Endodermal cell (in vitro differentiated cells): ENCODE results near the gene BHLHA9. TPM values are rescaled to one million over a fixed set of nuclear protein-coding genes. Genes with fewer than 3 reads are reported as not detected.

Source experiments
- DNase-seq: peaks from one replicate; pipeline ENCODE4 v3.0.0-alpha.2; 2017
- H3K27ac ChIP-seq: 2 replicates; pipeline ENCODE4 v1.5.1; 2013; ENCODE audit warnings: mild to moderate bottlenecking, low read depth, low read length, moderate library complexity
- H3K27me3 ChIP-seq: 2 replicates; pipeline ENCODE4 v1.6.1; 2013; ENCODE audit warnings: mild to moderate bottlenecking, low read length, moderate library complexity; ENCODE audit not compliant: insufficient read depth, control insufficient read depth, poor library complexity, severe bottlenecking
- H3K36me3 ChIP-seq: 2 replicates; pipeline ENCODE4 v1.7.0; 2013; ENCODE audit warnings: mild to moderate bottlenecking, low read length, moderate library complexity; ENCODE audit not compliant: control insufficient read depth, insufficient read depth
- H3K4me1 ChIP-seq: one replicate; pipeline ENCODE4 v1.7.0; 2013; ENCODE audit warnings: low read length; ENCODE audit not compliant: control insufficient read depth, insufficient read depth
- H3K4me3 ChIP-seq: 2 replicates; pipeline ENCODE4 v1.5.1; 2013; ENCODE audit warnings: mild to moderate bottlenecking, low read length, moderate library complexity
- H3K9ac ChIP-seq: 2 replicates; pipeline ENCODE4 v1.6.1; 2013; ENCODE audit warnings: mild to moderate bottlenecking, low read length, moderate library complexity; ENCODE audit not compliant: poor library complexity, severe bottlenecking; ENCODE audit errors: extremely low read depth
- H3K9me3 ChIP-seq: 2 replicates; pipeline ENCODE4 v1.6.1; 2013; ENCODE audit warnings: mild to moderate bottlenecking, low read length, moderate library complexity; ENCODE audit not compliant: control insufficient read depth
- H3K27ac Mint-ChIP-seq: 2 replicates; pipeline ENCODE4 v1.8.0; 2020; ENCODE audit warnings: mixed read lengths
- H3K27me3 Mint-ChIP-seq: 2 replicates; pipeline ENCODE4 v1.8.0; 2021; ENCODE audit warnings: mild to moderate bottlenecking, mixed read lengths; ENCODE audit not compliant: insufficient read depth
- H3K36me3 Mint-ChIP-seq: 2 replicates; pipeline ENCODE4 v1.8.0; 2020; ENCODE audit warnings: low read depth, mixed read lengths
- H3K4me1 Mint-ChIP-seq: 2 replicates; pipeline ENCODE4 v1.8.0; 2020; ENCODE audit warnings: mixed read lengths
- H3K4me3 Mint-ChIP-seq: 2 replicates; pipeline ENCODE4 v1.8.0; 2020; ENCODE audit warnings: mild to moderate bottlenecking, moderate library complexity, mixed read lengths
- H3K9me3 Mint-ChIP-seq: 2 replicates; pipeline ENCODE4 v1.8.0; 2020; ENCODE audit warnings: mild to moderate bottlenecking, mixed read lengths
- CTCF ChIP-seq: fragments of 200-600 bp; sonication (generic); conservative IDR thresholded peaks from 2 replicates; pipeline ENCODE4 v1.5.0; 2021; ENCODE audit warnings: antibody characterized with exemption, mild to moderate bottlenecking
- WGBS, 2 experiments: methylation state at CpG; one replicate each; pipeline versions ENCODE4 v1.1.5 to v1.1.7; 2013; ENCODE audit warnings: missing lambda C conversion rate in 2 of 2, mixed read lengths in 1 of 2; ENCODE audit not compliant: insufficient coverage in 1 of 2, insufficient read length in 1 of 2; 5-methylcytosine and 5-hydroxymethylcytosine counted together
- total RNA-seq, 2 donors: library from RNA; stranded (reverse); fragmentation: NEBNext Ultra II Directional in 1 of 2; extraction: Animal tissue kit (Norgen Biotek cat#: 25700) in 1 of 2; gene quantifications; 2 replicates in 1 of 2; 3 replicates in 1 of 2; pipeline ENCODE4 v1.2.1, GENCODE V29; 2021

The BHLHA9 gene
- total RNA-seq, 2 donors from 2014 or later, result 0.62 TPM; not detected in 1

DNA sequence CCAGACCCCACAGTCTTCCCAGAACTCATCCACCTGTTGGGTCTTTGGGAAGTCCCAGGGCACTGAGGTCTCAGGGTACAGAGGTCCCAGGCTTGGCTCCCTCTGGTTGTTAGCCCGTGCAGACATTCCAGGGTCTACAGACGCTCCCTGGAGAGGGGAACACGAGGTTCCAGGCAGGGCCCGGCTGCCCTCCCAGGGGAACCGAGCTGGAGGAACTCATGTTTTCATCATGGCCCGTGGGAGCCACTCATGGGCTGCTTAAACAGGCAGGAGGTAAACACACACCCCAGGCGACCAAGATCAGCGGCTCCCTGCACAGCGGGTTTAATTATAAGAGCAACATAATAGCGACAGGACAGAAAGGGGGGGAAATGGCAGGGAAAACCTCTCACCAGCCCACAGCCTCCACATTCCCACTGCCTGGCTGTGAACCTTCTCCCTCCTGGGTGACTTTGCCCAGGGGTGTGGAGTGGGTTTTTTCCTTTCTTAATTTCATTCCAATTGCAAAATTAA, 45.7 kb downstream of the BHLHA9 start:
- no peak for TF ChIP-seq CTCF
- Mint-ChIP-seq H3K9me3 (no peaks in the 10 kb centered on the region), H3K36me3 (no peaks in the 10 kb centered on the region), H3K4me3 (no peak overlapping the region), H3K27me3 (peaks cover 10% of the 10 kb centered on the region), H3K27ac (no peak overlapping the region), H3K4me1 (peaks cover 5% of the 10 kb centered on the region)
- Histone ChIP-seq H3K36me3 (no peaks in the 10 kb centered on the region), H3K4me3 (no peak overlapping the region), H3K9ac (no peak overlapping the region), H3K9me3 (no peaks in the 10 kb centered on the region), H3K27ac (no peak overlapping the region), H3K4me1 (no peaks in the 10 kb centered on the region), H3K27me3 (peaks cover 15% of the 10 kb centered on the region)
- 81 to 83% methylated on average over 4 to 9 of the region's 10 CpGs for WGBS, 2 experiments
- DNase-seq, result no peak

Other genes starting within 250 kb of the BHLHA9 start
- 10 to 100 TPM; 51.1 to 58.7 TPM for gene ABR, start 90.5 kb upstream of the BHLHA9 start, total RNA-seq
- not detected for gene TRARG1, start 9.2 kb downstream of the BHLHA9 start, total RNA-seq
- 1,000 to 10,000 TPM; 1,225 to 1,349 TPM for gene YWHAE, start 129.8 kb downstream of the BHLHA9 start, total RNA-seq
- 10 to 100 TPM; 50.5 to 52.3 TPM for gene CRK, start 185.8 kb downstream of the BHLHA9 start, total RNA-seq
- 10 to 100 TPM; 75.5 to 90.0 TPM for gene MYO1C, start 222.2 kb downstream of the BHLHA9 start, total RNA-seq
- 10 to 100 TPM; 22.2 to 30.0 TPM for gene INPP5K, start 246.2 kb downstream of the BHLHA9 start, total RNA-seq